Stimulated activated CD4-positive, alpha-beta T cell treated with anti-CD3 and anti-CD28 coated beads, Interleukin-12 subunit alpha, Interleukin-12 subunit beta, amount 100 ng/mL, for 4 hours (primary cell): ENCODE data around the gene CASP1.
"Not testable (repeated sequence)": the region's sequence is repeated elsewhere in the genome, so short reads cannot be mapped to it uniquely, and the experiment has no call there.

Experiments used
- DNase-seq: peaks from one replicate; pipeline ENCODE4 v3.0.0-alpha.2; 2020

Gene CASP1

DNA sequence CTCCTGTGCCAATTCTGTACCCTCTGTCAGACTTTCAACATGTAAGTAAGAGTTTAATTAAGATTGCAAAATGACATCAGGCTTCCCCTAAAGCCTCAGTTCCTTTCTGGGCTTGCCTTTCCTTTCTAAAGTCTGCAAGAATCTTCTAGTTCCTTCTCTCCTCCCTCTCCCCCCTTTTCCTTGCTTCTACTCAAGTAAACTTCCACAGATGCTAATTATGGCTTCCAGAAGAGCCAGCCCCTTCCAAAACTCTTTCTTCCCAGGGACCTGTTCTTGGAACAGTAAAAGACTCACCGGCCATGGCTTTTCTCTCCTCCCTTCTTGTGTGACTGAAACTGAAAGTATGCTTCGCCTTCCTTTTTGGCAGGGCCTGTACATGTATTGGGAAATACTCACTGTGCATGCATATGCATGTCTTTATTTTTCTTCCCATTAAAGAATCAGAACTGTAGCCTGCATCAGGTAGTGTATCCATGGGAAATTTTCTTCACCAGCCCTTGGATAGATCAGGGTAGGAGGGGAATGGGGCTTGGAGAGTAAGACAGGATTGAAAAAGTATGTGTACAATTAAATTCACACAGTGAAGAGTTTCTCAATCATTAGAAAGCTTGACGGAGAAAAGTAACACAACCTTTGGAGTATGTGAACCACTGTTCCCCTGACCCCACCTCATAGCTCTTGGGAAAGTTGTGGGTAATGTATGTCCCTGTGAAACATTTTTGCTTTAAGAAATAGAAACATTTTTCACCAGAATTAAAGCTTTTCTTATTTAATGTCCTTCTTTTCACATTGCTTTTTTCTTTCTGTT lies at the start of gene CASP1:
CASP1 (minus strand) TSS at position 332 of the 808 bp plus-strand sequence; CDS start at position 301, 31 bp downstream.
- DNase-seq = no peak

DNA sequence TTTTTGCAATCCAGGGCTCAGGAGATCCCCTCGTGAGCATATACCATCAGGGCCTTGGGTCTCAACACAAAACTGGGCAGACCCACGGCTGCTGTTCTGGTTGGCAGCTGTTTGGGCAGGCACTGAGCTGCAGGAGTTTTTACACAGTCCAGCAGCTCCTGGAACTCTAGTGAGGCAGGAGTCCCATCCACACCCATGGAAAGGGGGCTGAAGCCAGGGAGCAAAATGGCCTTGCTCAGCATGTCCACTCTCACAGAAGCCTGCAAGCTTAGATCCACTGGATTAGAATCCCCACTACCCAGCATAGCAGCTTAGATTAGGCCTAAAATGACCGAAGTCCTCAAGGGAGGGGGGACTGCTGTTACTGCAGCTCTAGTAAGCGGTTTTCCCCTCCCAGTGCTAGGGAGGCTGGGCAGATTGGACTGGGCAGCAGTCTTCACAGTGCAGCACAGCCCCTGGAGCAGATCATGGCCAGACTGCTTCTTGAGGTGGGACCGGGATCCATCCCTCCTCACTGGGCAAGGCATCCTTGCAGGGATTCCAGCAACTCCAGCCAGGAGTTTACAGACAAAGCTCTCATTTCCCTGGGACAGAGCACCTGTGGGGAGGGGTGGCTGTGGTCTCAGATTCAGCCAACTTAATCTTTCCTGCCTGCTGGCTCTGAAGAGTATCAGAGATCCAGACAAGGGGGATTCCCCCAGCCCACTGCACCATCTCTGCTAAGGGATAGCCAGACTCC lies 46.6 kb upstream of the CASP1 start:
- DNase-seq = no peak

DNA sequence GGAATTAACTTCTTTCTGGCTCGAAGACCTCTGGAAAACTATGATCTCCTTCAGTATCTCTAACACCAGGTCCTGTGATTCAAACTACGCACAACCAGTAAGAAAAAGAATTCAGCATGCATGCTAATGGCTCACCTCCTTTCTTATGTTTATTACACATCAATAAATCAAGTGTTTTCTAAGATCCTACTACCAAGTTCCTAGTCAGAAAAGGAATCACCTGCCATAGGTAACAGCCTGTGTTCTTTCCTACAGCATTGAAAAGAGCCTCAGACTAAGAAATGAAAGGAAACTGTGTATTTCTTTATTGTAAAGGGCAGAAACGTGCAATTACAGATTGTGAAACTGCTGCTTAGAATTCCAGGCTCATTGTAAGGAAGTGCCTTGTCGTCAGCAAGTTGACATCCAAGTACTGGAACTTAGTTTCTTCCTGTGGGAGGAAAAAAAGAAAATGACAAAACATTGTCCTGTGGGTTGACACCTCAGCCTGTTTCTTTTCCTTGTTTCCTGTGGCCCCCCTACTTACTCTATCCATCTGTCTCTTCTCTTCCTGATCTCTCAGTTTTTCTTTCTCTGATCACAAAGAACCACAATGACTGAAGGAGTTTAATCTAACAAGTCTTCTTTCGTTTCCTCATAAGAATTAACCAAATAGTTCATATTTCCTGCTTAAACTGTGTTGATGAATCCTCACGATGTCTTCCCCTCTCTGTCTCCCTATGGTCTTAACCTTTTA lies 45.4 kb upstream of the CASP1 start:
- DNase-seq = not testable (repeated sequence)

DNA sequence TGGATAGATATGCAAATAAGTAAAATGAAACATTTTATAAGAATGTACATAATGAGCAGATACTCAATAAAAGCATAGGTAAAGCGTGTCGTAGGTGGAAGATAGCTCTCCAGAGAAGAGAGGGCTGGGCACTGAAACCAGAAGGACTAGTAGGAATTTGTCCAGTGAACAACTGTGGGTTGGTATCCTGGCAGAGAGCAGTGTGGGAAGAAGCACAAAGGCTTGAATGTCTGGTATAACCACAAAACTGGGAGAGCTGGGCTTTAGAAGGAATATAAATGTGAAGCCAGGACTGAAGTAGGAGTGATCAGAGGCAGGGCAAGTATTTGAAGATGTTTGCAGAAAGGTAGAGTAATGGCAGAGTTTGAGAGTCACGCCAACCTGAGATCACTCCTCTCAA lies 43.3 kb upstream of the CASP1 start:
- DNase-seq = no peak

DNA sequence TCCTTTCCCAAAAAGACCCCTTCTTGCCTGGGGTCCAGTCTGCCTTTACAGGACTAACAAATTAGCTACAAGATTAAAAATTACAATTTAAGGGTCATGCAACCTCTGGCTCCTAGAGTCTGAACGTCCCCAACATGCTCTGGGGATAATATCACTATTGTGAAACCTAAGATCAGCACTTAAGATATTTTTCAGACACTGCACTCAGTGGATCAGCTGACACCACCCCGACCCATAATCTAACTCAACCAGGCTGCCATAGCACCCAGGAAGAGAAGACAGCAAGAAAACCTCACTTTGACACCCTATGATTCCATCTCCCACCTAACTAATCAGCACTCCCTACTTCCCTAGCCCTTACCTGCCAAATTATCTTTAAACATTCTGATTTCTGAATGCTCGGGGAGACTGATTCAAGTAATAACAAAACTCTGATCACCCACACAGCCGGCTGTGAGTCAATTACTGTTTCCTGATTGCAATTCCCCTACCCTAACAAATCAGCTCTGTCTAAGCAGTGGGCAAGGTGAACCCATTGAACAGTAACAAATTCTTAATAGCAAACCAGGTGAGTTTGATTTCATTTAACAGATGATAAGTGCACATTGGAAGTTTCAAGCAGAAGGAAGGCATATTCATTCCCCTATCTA lies 42.3 kb upstream of the CASP1 start:
- DNase-seq = not testable (repeated sequence)

DNA sequence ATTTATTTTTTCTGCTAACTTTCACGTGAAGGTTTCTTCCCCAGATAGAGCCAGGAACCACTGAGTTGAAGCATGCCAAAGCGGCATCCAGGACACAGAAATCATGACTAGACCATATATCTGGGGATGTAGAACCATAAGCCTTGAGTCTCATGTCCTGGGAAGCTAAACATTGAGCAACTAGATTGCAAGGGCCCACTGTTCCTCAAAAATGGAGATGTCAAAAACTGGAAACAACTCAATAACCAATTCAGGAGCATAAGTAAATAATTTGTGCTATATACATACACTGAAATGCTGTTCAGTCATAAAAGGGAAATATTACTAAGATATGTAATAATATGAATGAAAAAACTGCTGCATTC lies 39.2 kb upstream of the CASP1 start:
- DNase-seq = no peak

DNA sequence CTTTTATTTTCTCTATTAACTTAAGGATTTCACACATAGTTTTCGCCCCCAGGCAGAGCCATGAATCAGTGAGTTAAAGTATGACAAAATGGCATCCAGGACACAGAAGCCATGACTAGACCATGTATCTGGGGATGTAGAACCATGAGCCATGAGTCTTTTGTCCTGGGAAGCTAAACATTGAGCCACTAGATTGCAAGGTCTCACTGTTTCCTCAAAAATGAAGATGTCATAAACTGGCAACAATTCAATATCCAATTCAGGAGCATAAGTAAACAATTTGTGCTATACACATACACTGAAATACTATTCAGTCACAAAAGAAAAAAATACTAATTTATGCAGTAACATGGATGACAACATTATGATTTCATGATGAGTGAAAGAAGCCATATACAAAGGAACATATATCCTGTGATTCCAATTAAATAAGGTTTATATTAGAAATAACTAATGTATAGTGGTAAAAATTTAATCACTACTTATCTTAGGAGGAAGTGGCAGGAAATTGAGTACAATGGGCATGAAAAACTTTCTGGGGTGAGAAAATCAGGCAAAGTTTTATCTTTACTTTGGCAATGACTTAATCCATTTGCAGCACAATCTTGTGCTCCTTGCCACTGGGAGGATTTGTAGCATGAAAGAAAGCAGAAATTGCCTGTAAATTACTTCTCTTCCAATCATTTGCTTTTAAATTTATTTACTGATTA lies 38.7 kb upstream of the CASP1 start:
- no peak for DNase-seq

DNA sequence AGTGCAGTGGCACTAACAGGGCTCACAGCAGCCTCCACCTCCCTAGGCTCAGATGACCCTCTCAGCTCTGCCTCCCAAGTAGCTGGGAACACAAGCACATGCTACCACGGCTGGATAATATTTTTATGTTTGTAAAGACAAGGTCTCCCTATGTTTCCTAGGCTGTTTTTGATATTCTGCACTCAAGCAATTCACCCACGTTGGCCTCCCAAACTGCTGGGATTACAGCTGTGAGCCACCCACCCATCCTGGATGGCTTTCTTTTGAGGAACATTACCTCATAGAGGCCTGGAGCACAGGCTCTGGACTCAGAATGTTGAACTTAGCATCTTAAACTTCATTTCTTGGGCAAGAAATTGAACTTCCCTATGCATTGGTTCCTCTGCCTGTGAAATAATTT lies 37.1 kb upstream of the CASP1 start:
- DNase-seq = not testable (repeated sequence)

DNA sequence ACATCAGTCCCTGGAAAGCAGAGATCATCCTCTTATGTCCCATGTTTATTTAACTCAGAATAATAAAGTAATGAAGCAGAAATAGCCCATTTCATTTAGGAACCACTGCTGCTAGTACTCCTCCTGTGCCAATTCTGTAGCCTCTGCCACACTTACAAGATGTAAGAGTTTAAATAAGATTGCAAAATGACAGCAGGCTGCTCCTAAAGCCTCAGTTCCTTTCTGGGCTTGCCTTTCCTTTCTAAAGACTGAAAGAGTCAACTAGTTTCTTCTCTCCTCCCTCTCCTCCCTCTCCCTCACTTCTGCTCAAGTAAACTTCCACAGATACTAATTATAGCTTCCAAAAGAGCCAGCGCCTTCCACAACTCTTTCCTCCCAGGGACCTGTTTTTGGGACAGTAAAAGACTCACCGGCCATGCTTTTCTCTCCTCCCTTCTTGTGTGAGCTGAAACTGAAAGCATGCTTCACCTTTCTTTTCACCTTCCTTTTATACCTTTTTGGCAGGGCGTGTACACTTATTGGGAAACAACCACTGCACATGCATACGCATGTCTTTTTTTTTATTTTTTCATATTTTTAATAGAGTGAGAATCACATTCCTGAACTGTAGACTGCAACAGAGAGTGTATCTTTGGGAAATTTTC lies 36.3 kb upstream of the CASP1 start:
- no peak for DNase-seq

DNA sequence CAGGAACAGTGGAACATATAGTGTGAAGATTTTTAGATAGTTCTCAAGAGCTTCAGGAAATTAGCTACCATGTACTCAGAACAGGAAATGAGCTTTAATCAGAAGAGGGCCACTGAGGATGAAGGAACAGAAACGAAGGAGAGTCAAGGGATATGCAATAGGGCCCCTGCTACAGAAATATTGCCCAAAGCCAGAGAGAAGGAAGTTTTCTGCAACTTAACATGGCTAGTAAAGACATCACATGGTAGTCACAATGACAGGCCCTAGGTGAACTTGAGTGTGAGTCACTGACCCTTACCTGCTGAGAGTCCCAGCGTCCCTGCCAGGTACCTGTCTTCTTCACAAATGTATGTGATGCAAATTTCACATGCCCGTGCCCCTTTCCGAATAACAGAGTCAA lies 35.4 kb upstream of the CASP1 start:
- DNase-seq = no peak

DNA sequence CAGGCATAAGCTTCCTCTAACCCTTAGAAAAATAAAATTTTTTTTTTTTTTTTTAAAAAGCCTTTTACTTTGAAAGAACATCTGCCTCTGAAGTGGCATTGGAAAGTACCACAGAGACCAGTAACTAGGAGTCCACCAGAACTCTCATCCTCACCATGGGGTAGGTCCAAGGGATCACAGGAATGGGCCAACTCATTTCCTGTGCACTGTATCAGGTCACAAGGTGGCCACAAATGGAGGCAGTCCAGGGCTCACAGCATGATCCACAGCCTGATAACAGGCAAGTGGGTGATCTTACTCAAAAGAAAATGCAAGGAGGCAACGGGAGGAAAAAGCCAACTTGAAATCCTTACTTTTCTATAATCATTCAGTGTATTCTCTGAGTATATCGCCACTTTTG lies 34.8 kb upstream of the CASP1 start:
- DNase-seq = not testable (repeated sequence)

DNA sequence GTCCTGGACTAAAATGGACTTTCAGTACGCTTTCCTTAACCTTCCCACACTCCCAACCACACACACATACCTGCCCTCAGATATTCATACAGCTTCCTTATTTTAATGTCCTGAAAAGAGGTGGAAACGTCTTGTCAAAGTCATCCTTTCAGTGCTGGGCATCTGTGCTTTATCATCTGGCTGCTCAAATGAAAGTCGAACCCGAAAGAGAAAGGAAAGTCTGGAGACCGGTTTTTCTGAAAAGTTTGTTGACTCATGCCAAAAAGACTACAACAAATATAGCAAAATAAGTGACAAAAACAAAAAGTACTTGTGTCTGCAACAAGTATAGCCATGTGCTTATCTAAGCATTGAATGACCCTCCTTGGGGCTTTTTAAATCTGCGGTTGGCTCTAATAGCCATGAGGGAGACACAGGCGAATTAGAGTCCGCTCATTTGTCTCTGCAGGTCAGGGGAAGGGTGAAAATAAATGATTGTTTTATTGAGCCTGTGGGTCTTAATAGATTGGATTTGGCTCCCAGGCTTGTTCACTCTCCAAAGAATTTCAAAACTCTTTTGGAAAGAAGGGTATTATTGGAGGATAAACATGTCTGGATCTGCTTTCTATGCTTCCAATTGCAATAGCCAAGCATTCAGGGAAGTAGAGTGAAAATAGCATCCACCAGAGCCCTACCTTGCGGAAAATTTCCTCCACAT lies 28.4 kb upstream of the CASP1 start:
- DNase-seq = not testable (repeated sequence)

DNA sequence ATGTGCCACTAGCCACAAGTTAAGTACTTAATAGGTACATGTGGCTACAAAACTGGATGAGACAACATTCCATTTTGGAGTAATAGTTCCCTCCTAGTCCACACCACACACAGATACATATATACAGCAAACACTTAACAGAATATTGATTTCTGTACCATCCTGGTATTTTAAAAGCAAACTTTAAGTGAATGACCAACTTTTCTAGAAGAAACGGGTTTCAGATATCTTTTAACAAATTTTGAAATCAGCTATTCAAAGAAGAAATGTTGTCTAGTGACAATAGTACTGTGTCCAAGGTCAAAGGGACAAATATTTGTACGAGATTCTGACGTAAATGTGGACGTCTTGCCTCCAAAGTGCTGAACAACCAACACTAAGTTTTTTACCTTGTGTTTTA lies 22.5 kb upstream of the CASP1 start:
- DNase-seq = no peak

DNA sequence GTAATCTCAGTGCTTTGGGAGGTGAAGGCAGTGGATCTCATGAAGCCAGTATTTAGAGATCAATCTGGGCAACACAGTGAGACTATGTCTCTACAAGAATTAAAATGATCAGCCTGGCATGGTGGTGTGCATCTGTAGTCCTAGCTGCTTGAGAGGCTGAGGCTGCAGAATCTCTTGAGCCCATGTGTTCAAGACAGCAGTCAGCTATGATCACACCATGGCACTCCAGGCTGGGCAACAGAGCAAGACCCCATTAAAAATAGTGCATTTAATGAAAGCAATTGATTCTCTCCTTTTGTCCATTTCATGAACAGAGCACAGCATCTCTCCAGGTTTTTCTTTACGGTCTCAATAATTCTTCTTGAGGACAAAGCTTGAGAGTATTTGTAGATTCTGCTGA lies 21.5 kb upstream of the CASP1 start:
- no peak for DNase-seq

DNA sequence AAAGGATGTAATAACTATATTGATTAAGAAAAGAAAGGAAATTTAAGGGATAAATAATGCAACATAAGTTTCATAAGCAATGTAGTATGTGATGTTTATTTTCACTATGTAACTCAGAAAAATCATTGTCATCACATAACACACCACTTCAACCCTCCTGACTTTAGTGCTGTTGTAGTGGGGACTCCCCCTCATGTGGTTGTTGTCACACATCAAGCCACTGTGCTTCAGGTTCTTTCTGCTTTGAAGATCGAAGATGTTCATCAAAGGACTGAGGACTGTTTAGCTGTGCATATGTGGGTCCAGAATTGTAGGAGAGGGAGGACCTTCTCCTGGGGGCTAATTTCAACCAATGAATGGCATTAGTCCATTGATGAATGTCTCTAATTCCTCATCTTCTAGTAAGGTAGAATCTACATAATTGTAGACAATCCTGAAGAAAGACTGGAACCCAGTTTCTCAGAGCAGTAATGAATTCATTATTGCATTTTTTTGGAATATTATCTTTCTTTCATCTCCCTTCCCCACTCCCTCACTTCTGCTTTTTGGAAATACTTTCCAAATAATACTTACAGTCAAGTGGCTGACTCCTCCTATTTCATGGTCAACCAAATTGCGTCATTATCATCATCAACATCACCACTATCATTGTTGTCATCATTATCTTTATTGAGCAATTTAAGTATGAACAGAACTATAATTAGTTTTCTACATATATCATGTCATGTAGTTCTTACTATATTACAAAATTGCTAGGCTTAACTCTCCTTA lies 20.0 kb upstream of the CASP1 start:
- no peak for DNase-seq

DNA sequence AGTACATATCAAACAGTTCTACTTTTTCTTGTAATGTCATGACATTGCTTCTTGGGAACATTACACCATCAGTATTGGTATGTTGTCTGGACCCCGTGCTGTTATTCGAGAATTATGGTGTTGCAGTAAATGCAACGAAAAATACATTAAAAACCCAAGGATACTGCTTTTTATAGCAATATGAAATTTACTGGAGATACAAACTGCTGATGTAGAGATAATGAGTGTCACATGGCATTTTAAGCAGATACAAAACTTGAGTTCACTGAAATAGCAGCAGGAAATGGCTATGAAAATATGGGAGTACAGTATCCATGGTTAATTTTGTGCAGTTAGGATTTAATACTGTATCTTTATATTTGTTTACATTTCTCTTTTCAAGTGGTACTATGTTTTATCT lies 17.5 kb upstream of the CASP1 start:
- DNase-seq = no peak

DNA sequence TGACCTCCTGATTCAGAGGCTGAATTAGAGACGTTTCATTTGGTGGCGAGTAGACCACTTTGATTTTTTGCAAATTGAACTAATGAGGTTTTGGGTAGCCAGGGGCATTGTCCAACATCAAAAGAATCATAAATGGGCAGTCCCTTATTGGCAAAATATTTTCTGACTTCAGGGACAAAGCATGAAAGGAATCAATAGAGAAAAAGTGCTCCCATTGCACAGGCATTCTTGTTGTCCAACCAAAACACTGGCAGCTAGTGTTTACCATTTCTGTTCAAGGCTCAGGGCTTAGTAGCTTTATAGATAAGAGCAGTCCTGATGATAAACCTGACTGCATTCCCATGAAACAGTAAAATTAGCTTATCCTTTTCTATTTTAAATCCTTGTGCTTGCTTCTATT lies 16.6 kb upstream of the CASP1 start:
- DNase-seq = no peak

DNA sequence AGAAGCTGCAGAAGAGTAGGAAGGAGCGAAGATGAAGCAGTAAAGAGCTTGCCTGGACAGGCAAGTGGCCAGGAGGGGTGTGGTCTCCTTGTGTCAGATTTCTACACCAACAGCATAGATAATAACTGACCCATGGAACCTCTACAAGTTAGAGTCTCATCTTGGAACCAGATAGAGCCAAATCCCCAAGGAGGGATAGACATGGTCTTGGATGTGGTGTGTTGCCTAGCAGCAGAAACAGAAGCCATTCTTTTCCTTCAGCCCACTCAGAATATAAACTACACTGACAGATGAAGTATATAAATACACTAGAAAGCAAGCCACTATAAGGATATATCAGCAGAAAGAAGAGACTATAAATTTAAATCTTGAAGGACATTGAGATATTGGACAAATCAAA lies 14.5 kb upstream of the CASP1 start:
- no peak for DNase-seq

DNA sequence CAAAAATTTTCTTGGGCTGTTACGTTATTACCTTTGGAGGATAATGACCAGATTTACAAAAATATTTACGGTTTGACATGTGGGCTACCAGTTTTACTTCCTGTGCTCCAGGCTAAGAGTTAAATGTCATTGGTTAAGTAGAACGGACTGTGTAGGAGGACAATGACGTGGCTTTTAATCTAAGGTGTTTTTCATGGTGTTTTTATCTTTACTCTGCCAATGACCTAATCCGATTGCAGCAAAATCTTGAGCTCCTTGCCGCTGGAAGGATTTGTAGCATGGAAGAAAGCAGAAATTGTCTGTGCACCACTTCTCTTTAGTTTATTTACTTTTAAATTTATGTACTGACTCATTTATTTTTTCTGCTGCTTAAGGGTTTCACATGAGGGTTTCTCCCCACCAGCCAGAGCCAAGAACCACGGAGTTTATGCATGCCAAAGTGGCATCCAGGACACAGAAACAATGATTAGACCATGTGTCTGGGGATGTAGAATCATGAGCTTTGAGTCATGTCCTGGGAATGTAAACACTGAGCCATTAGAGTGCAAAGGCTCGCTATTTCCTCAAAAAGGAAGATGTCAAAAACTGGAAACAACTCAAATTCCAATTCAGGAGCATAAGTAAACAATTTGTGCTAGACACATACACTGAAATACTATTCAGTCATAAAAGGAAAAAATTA lies 12.1 kb upstream of the CASP1 start:
- DNase-seq = no peak
